GM12872 (cell line): ENCODE measurements around the gene SLC39A3.

ENCODE experiments used
- CTCF ChIP-seq: IDR thresholded peaks from 3 replicates; pipeline ENCODE4 v1.5.1; 2011; ENCODE audit warnings: low read depth, mild to moderate bottlenecking, low read length, moderate library complexity; ENCODE audit not compliant: insufficient read depth

The SLC39A3 gene

GRCh38 chr19:2731181-2731995 is 8.4 kb downstream of the SLC39A3 start:
- TF ChIP-seq CTCF = no peak

- TF ChIP-seq CTCF = no peak
These were observed 9.6 kb downstream of the SLC39A3 start for GRCh38 chr19:2729943-2730818.

GRCh38 chr19:2728783-2729387 is 10.9 kb downstream of the SLC39A3 start:
- no peak for TF ChIP-seq CTCF

GRCh38 chr19:2727640-2727944 is 12.2 kb downstream of the SLC39A3 start:
- no peak for TF ChIP-seq CTCF

GRCh38 chr19:2726904-2727639 is 12.7 kb downstream of the SLC39A3 start:
- no peak for TF ChIP-seq CTCF

- no peak for TF ChIP-seq CTCF
These were observed 13.5 kb downstream of the SLC39A3 start for GRCh38 chr19:2726160-2726855.
